ENCODE data around the gene HOMER1. TPM values are rescaled to one million over a fixed set of nuclear protein-coding genes. Genes with fewer than 3 reads are reported as not detected.

The HOMER1 gene
- total RNA-seq, 4 donors from 2014 or later: 23.5 to 51.0 (median 33.0) TPM

DNA sequence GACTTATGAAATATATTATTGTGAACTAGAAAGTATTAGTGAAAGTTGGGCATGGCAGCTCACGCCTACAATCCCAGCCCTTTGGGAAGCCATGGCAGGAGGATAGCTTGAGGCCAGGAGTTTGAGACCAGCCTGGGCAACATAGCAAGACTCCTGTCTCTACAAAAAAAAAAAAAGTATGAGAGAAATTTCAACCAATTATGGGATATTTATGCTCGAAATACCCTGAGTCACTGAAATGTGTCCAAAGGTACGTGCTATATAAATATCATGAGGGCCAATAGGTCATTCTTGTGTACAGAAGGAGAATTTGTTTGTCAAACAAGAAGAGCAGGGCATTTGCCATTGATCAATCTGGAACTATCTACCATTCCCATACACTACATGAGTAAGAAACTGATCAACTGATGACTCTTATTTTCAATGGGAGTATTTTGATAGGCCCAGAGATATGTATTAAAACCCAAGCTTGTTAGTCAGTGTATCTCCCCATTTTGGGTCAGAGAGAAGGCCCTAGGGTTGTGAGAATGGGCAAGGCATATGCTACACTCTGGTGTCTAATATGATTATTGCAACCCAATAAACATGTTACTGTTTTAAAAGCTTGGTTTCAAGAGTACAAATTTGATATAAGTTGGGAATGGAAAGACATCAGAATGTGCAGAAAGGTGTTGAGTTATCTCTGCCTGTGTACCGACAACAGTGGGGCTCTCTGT is 21.7 kb upstream of the HOMER1 start:
- Histone ChIP-seq H3K4me3 (no peak overlapping the region), H3K36me3 (no peaks in the 10 kb centered on the region), H3K27me3 (no peaks in the 10 kb centered on the region), H3K9me3 (no peaks in the 10 kb centered on the region), H3K4me1 (peaks cover 7 to 8% of the 10 kb centered on the region in 2 donors), H3K27ac (peak overlapping the region; percentile 35 to 70 (median 57))
- peak; percentile 30 to 52 for ATAC-seq
- DNase-seq: no peak
- intact Hi-C loops (cut with DNase I; ENCODE audit: low total_unique reads) (no loop called here), in situ Hi-C loops (cut with MboI; ENCODE audit: low sequenced_read_pairs in 4 of 4) (no loop called here)
- TF ChIP-seq POLR2A (IDR thresholded peaks at IDR 0.05): no peak
- TF ChIP-seq, protein P1, sequence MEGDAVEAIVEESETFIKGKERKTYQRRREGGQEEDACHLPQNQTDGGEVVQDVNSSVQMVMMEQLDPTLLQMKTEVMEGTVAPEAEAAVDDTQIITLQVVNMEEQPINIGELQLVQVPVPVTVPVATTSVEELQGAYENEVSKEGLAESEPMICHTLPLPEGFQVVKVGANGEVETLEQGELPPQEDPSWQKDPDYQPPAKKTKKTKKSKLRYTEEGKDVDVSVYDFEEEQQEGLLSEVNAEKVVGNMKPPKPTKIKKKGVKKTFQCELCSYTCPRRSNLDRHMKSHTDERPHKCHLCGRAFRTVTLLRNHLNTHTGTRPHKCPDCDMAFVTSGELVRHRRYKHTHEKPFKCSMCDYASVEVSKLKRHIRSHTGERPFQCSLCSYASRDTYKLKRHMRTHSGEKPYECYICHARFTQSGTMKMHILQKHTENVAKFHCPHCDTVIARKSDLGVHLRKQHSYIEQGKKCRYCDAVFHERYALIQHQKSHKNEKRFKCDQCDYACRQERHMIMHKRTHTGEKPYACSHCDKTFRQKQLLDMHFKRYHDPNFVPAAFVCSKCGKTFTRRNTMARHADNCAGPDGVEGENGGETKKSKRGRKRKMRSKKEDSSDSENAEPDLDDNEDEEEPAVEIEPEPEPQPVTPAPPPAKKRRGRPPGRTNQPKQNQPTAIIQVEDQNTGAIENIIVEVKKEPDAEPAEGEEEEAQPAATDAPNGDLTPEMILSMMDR (IDR thresholded peaks at IDR 0.05 in 4 of 5, conservative IDR thresholded peaks at IDR 0.05 in 1 of 5): peak in 2 of 5 experiments; percentile 22 to 30

DNA sequence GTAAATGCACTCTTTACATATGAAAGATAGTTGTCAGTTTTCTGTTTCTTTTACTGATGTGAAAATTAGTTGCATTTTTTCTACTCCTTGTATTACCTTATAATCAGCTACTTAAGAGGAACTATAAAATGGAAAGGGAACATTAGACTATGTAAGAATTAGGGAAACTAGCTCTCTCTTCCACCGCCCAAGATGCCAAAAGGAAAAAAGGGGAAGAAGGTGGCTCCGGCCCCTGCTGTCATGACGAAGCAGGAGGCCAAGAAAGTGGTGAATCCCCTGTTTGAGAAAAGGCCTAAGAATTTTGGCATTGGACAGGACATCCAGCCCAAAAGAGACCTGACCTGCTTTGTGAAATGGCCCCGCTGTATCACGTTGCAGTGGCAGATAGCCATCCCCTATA is 15.2 kb upstream of the HOMER1 start:
- intact Hi-C loops (cut with DNase I; ENCODE audit: low total_unique reads) (no loop called here), in situ Hi-C loops (cut with MboI; ENCODE audit: low sequenced_read_pairs in 4 of 4) (no loop called here)
- no peak for TF ChIP-seq POLR2A (IDR thresholded peaks at IDR 0.05)
- TF ChIP-seq, protein P1 (IDR thresholded peaks at IDR 0.05 in 4 of 5, conservative IDR thresholded peaks at IDR 0.05 in 1 of 5): no peak
- Histone ChIP-seq H3K9me3 (no peaks in the 10 kb centered on the region), H3K27ac (peak overlapping the region in 1 of 4 donors; percentile 14), H3K4me1 (peaks cover 7 to 10% of the 10 kb centered on the region in 2 donors), H3K4me3 (no peak overlapping the region), H3K36me3 (no peaks in the 10 kb centered on the region), H3K27me3 (no peaks in the 10 kb centered on the region)
- DNase-seq: no peak
- ATAC-seq: no peak

DNA sequence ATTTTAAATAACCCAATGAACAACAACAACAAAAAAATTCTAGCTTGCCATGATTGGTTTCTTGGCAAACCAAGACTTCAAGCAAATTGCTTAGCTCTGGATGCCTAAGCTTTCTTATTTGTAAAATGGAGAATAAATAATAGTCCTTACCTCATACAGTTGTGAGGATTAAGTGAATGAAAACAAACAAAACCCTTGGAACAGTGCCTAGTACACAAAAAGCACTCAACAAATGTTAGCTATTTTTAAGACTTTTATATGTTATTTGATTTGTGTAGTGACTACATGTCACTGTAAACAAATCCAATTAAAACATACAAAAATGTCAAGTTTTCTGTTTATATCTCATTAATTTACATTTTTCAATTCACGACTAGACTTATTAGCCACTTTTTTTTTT is 13.5 kb upstream of the HOMER1 start:
- H3K4me1 ChIP-seq: peaks cover 7 to 10% of the 10 kb centered on the region in 2 donors
- peak overlapping the region; percentile 71 to 83 (median 76) for H3K27ac ChIP-seq
- no peak for DNase-seq
- in situ Hi-C loops (cut with MboI; ENCODE audit: low sequenced_read_pairs in 4 of 4) (no loop called here), intact Hi-C loops (cut with DNase I; ENCODE audit: low total_unique reads) (no loop called here)
- TF ChIP-seq, protein P1 (IDR thresholded peaks at IDR 0.05 in 4 of 5, conservative IDR thresholded peaks at IDR 0.05 in 1 of 5): no peak
- no peak for TF ChIP-seq POLR2A (IDR thresholded peaks at IDR 0.05)
- no peak for ATAC-seq
- H3K9me3 ChIP-seq: no peaks in the 10 kb centered on the region
- no peaks in the 10 kb centered on the region for H3K27me3 ChIP-seq
- H3K36me3 ChIP-seq: no peaks in the 10 kb centered on the region
- peak overlapping the region in 1 of 4 donors; percentile 14 for H3K4me3 ChIP-seq

DNA sequence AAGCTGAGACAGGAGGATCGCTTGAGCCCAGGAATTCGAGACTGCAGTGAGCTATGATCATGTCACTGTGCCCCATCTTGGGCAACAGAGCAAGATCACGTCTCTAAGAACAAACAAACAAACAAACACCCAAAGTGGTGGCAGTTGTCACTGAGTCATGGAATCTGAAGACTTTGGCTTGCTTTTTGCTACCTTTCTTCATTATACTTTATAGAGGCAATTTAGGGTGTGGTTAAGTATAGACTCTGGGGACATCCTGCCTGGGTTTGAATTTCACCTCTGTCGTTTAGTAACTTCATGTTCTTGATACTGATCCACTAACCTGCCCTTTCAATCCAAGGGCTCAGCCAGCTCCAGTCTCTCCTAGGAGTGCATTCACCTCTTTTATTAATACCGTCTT is 13.0 kb upstream of the HOMER1 start:
- in situ Hi-C loops (cut with MboI; ENCODE audit: low sequenced_read_pairs in 4 of 4) (no loop called here), intact Hi-C loops (cut with DNase I; ENCODE audit: low total_unique reads) (no loop called here)
- DNase-seq: peak; percentile 44 to 61
- H3K9me3 ChIP-seq: no peaks in the 10 kb centered on the region
- TF ChIP-seq POLR2A (IDR thresholded peaks at IDR 0.05): peak in 1 of 2 donors; percentile 28
- TF ChIP-seq, protein P1 (IDR thresholded peaks at IDR 0.05 in 4 of 5, conservative IDR thresholded peaks at IDR 0.05 in 1 of 5): no peak
- H3K36me3 ChIP-seq: no peaks in the 10 kb centered on the region
- no peak overlapping the region for H3K4me3 ChIP-seq
- H3K27ac ChIP-seq: peak overlapping the region; percentile 71 to 83 (median 76)
- peaks cover 7 to 10% of the 10 kb centered on the region in 2 donors for H3K4me1 ChIP-seq
- no peaks in the 10 kb centered on the region for H3K27me3 ChIP-seq
- peak; percentile 91 to 96 for ATAC-seq

All from gastrocnemius medialis (tissue), 4 donors.